ENCODE measurements around the gene C2CD2L. TPM values are rescaled to one million over a fixed set of nuclear protein-coding genes. Genes with fewer than 3 reads are reported as not detected.

The C2CD2L gene
- total and polyA plus RNA-seq, 10 of the 15 experiments (the other 5 are each of a cell fraction or from before 2014, with no cell fraction given), result 0.21 to 9.6 (median 5.1) TPM

GRCh38 chr11:119067371-119068222, 39.5 kb upstream of the C2CD2L start, which contains the start of gene VPS11:
Gene VPS11, plus strand, starts transcription at chr11:119067818. Its CDS starts 6 bp downstream, at chr11:119067824.
- 1% methylated on average over 47 of the region's 49 CpGs for WGBS (ENCODE audit: insufficient coverage, insufficient replicate concordance, low lambda C conversion rate, missing lambda C conversion rate)
- no peak for TF ChIP-seq TCF7 (IDR thresholded peaks at IDR 0.05; ENCODE audit: borderline replicate concordance)
- peak; percentile 96 for TF ChIP-seq ATF3 (IDR thresholded peaks at IDR 0.05; ENCODE audit: borderline replicate concordance, extremely low read depth, low read depth, low read length)
- TF ChIP-seq ZBTB40 (IDR thresholded peaks at IDR 0.05; ENCODE audit: borderline replicate concordance), result peak; percentile 78; the same call in 1 of the 2 replicates
- TF ChIP-seq STAT1 (conservative IDR thresholded peaks at IDR 0.05), result peak; percentile 64; the same call in 1 of the 2 replicates
- TF ChIP-seq GABPA (IDR thresholded peaks at IDR 0.05; ENCODE audit: low read depth), result peak; percentile 84
- 0 out of 3 replicates have a peak, but pooled peaks have one; percentile 82 for TF ChIP-seq POU2F2 (IDR thresholded peaks at IDR 0.05; ENCODE audit: borderline replicate concordance, low read depth, low read length)
- peak; percentile 99 for TF ChIP-seq RAD51 (IDR thresholded peaks at IDR 0.05)
- TF ChIP-seq CREM (IDR thresholded peaks at IDR 0.05; ENCODE audit: low read depth), result 0 out of 2 replicates have a peak, but pooled peaks have one; percentile 15
- TF ChIP-seq IRF5 (IDR thresholded peaks at IDR 0.05; ENCODE audit: borderline replicate concordance), result no peak
- 0 out of 2 replicates have a peak, but pooled peaks have one; percentile 3 for TF ChIP-seq SMC3 (IDR thresholded peaks at IDR 0.05; ENCODE audit: borderline replicate concordance, low read length)
- TF ChIP-seq SMAD5 (IDR thresholded peaks at IDR 0.05; ENCODE audit: low read depth), result 0 out of 2 replicates have a peak, but pooled peaks have one; percentile 20
- no peak for TF ChIP-seq ZSCAN29 (IDR thresholded peaks at IDR 0.05)
- TF ChIP-seq E4F1 (IDR thresholded peaks at IDR 0.05; ENCODE audit: borderline replicate concordance, partially characterized antibody), result peak; percentile 26

More at GRCh38 chr11:119067371-119068222, 39.5 kb upstream of the C2CD2L start, which contains the start of gene VPS11:
- Histone ChIP-seq H3K79me2 (ENCODE audit: control insufficient read depth, insufficient read depth, low read length) (peaks cover 10% of the 10 kb centered on the region), H3K9me3 (replicated peaks; ENCODE audit: control insufficient read depth, insufficient read depth, low read length) (no peaks in the 10 kb centered on the region), H3K9ac (ENCODE audit: control insufficient read depth, insufficient read depth, low read length) (peak within 1 kb of the TSS; percentile 86), H3K4me2 (ENCODE audit: control insufficient read depth, insufficient read depth) (peak within 1 kb of the TSS; percentile 64), H3K27ac (ENCODE audit: control insufficient read depth, insufficient read depth) (peak within 1 kb of the TSS; percentile 59), H4K20me1 (ENCODE audit: control insufficient read depth, insufficient read depth) (no peaks in the 10 kb centered on the region), H3K36me3 (ENCODE audit: control insufficient read depth in 2 of 2, insufficient read depth in 2 of 2, low read length in 1 of 2) (peaks cover 0 to 5% of the 10 kb centered on the region in 2 experiments; a peak in 2 of 4 replicates), H3K4me1 (ENCODE audit: control insufficient read depth, insufficient read depth, low read length) (no peaks in the 10 kb centered on the region), H3K27me3 (replicated peaks in 1 of 2; ENCODE audit: control insufficient read depth in 2 of 2, insufficient read depth in 2 of 2, low read length in 1 of 2) (no peaks in the 10 kb centered on the region), H3K4me3 (peak within 1 kb of the TSS; percentile 80), H2AFZ (ENCODE audit: control insufficient read depth, low read depth, low read length) (peak within 1 kb of the TSS; percentile 93)
- SMC1A ChIA-PET (ENCODE audit: uncharacterized antibody, unreplicated experiment), result interaction anchor here (0.8 to 1.8 kb wide), 14 partner anchors 11 to 255 kb away, joined by 3 to 9 read pairs (median 4); partner anchors contain the start of genes HINFP, HMBS, HYOU1 and RPS25
- POLR2A ChIA-PET, result interaction anchor here (0.6 to 3.5 kb wide), 25 partner anchors 10 to 278 kb away, joined by 3 to 48 read pairs (median 4); partner anchors contain the start of genes C2CD2L, CBL, DPAGT1 and HINFP
- ATAC-seq (peak; percentile 98), FAIRE-seq (peak; percentile 97), DNase-seq (ENCODE audit: low read depth, low spot score) (peak; percentile 78)
- RAD21 ChIA-PET (ENCODE audit: unreplicated experiment), result interaction anchor here (0.6 to 1.9 kb wide), 19 partner anchors 11 to 271 kb away, joined by 3 to 20 read pairs (median 5); partner anchors contain the start of genes C2CD2L, CBL, DPAGT1 and HINFP
- in situ Hi-C loops (cut with MboI), result no loop called here
- intact Hi-C loops (cut with micrococcal nuclease; ENCODE audit: unreplicated experiment), result loop anchor here (1.0 to 5.0 kb wide), 4 partner anchors 17 to 270 kb away; partner anchors contain the start of gene HMBS
- BruUV-seq (replicated peaks), result TSS peak; percentile 85
- CTCF ChIA-PET, result interaction anchor here (0.6 to 2.7 kb wide), 19 partner anchors 10 to 271 kb away, joined by 3 to 13 read pairs (median 5); partner anchors contain the start of genes DPAGT1, HMBS, HYOU1 and RPS25
